TTC549 (cell line): ENCODE data around the gene C4BPA.

Experiments
- FAIRE-seq: peaks from 2 replicates; lab custom pipeline; 2012; peaks lifted over from hg19 to GRCh38; lab: Jason Lieb, UNC

C4BPA gene

GRCh38 chr1:207191061-207191460 lies 87.0 kb downstream of the C4BPA start:
- FAIRE-seq: no peak

GRCh38 chr1:207191776-207192175 lies 87.7 kb downstream of the C4BPA start:
- no peak for FAIRE-seq

- no peak for FAIRE-seq
These were observed 90.2 kb downstream of the C4BPA start for GRCh38 chr1:207194197-207194596.
